Right kidney (tissue), 1 donor: Measurements from ENCODE around the gene SCNN1A.

Experiments used
- DNase-seq: peaks from one replicate; pipeline ENCODE4 v3.0.0-alpha.2; 2016

The SCNN1A gene

GRCh38 chr12:6384499-6385436 lies 9.4 kb upstream of the SCNN1A start:
- no peak for DNase-seq

- DNase-seq, result peak; percentile 93
These were observed 8.5 kb upstream of the SCNN1A start, which contains the start of gene LTBR for GRCh38 chr12:6383572-6384498. Gene LTBR, plus strand, starts transcription at chr12:6384162. Its CDS starts 197 bp downstream, at chr12:6384359.

- no peak for DNase-seq
These were observed 7.6 kb upstream of the SCNN1A start for GRCh38 chr12:6382982-6383381.

- no peak for DNase-seq
These were observed 7.0 kb upstream of the SCNN1A start for GRCh38 chr12:6382371-6382770.

- no peak for DNase-seq
These were observed 5.1 kb upstream of the SCNN1A start for GRCh38 chr12:6380141-6381121.

- no peak for DNase-seq
These were observed 3.5 kb upstream of the SCNN1A start for GRCh38 chr12:6378709-6379472.

GRCh38 chr12:6377667-6377994 lies 2.3 kb upstream of the SCNN1A start:
- no peak for DNase-seq

- no peak for DNase-seq
These were observed 1.7 kb upstream of the SCNN1A start for GRCh38 chr12:6376870-6377666.

- DNase-seq, result peak; percentile 70
These were observed 911 bp upstream of the SCNN1A start for GRCh38 chr12:6376079-6376869.

- peak; percentile 28 for DNase-seq
These were observed 590 bp downstream of the SCNN1A start for GRCh38 chr12:6374786-6375160.

- peak; percentile 27 for DNase-seq
These were observed 1.2 kb downstream of the SCNN1A start for GRCh38 chr12:6374028-6374785.

- DNase-seq, result no peak
These were observed 2.2 kb downstream of the SCNN1A start for GRCh38 chr12:6373022-6373787.

GRCh38 chr12:6372403-6373003 lies 2.9 kb downstream of the SCNN1A start:
- peak; percentile 38 for DNase-seq

- peak; percentile 70 for DNase-seq
These were observed 4.2 kb downstream of the SCNN1A start for GRCh38 chr12:6370994-6371754.

GRCh38 chr12:6370576-6370935 lies 4.8 kb downstream of the SCNN1A start:
- DNase-seq, result no peak

GRCh38 chr12:6369916-6370575 lies 5.3 kb downstream of the SCNN1A start:
- DNase-seq, result no peak
